ENCODE measurements around the gene IRS4.

Gene IRS4

GRCh38 chrX:108736509-108737479 is at the start of gene IRS4:
IRS4 (minus strand) TSS chrX:108736563.
- no peak for DNase-seq (ENCODE audit: low read depth)

GRCh38 chrX:108772549-108772948 is 36.2 kb upstream of the IRS4 start:
- no peak for DNase-seq (ENCODE audit: low read depth)

- no peak for DNase-seq (ENCODE audit: low read depth)
Observed at GRCh38 chrX:108763559-108763958, 27.2 kb upstream of the IRS4 start.

GRCh38 chrX:108740299-108740774 is 4.0 kb upstream of the IRS4 start:
- DNase-seq (ENCODE audit: low read depth) = no peak

GRCh38 chrX:108737754-108738153 is 1.4 kb upstream of the IRS4 start:
- DNase-seq (ENCODE audit: low read depth) = no peak

GRCh38 chrX:108735679-108736508 is 469 bp downstream of the IRS4 start:
- no peak for DNase-seq (ENCODE audit: low read depth)

GRCh38 chrX:108735091-108735678 is 1.2 kb downstream of the IRS4 start:
- DNase-seq (ENCODE audit: low read depth) = no peak

GRCh38 chrX:108734426-108734825 is 1.9 kb downstream of the IRS4 start:
- no peak for DNase-seq (ENCODE audit: low read depth)

- DNase-seq (ENCODE audit: low read depth) = no peak
Observed at GRCh38 chrX:108732630-108733321, 3.6 kb downstream of the IRS4 start.

GRCh38 chrX:108731153-108731552 is 5.2 kb downstream of the IRS4 start:
- DNase-seq (ENCODE audit: low read depth) = no peak

GRCh38 chrX:108726748-108727147 is 9.6 kb downstream of the IRS4 start:
- no peak for DNase-seq (ENCODE audit: low read depth)

- no peak for DNase-seq (ENCODE audit: low read depth)
Observed at GRCh38 chrX:108722561-108722960, 13.8 kb downstream of the IRS4 start.

GRCh38 chrX:108712886-108713285 is 23.5 kb downstream of the IRS4 start:
- no peak for DNase-seq (ENCODE audit: low read depth)

GRCh38 chrX:108704839-108705238 is 31.5 kb downstream of the IRS4 start:
- no peak for DNase-seq (ENCODE audit: low read depth)

GRCh38 chrX:108702530-108702929 is 33.8 kb downstream of the IRS4 start:
- no peak for DNase-seq (ENCODE audit: low read depth)

GRCh38 chrX:108701633-108702032 is 34.7 kb downstream of the IRS4 start:
- no peak for DNase-seq (ENCODE audit: low read depth)

GRCh38 chrX:108699368-108699767 is 37.0 kb downstream of the IRS4 start:
- no peak for DNase-seq (ENCODE audit: low read depth)

- DNase-seq (ENCODE audit: low read depth) = no peak
Observed at GRCh38 chrX:108696690-108697089, 39.7 kb downstream of the IRS4 start.

All from stimulated activated CD8-positive, alpha-beta memory T cell treated with anti-CD3 and anti-CD28 coated beads, Interleukin-12 subunit alpha, Interleukin-12 subunit beta, amount 100 ng/mL, for 1 hour (primary cell).